NCI-H2081 (cell line): ENCODE results near the gene HRH1.
"Not testable (repeated sequence)": the region's sequence is repeated elsewhere in the genome, so short reads cannot be mapped to it uniquely, and the experiment has no call there.

Experiments used
- DNase-seq, 2 experiments: peaks; one replicate each; lab custom pipeline; 2025; lab: John Stamatoyannopoulos, UW

Gene HRH1

DNA sequence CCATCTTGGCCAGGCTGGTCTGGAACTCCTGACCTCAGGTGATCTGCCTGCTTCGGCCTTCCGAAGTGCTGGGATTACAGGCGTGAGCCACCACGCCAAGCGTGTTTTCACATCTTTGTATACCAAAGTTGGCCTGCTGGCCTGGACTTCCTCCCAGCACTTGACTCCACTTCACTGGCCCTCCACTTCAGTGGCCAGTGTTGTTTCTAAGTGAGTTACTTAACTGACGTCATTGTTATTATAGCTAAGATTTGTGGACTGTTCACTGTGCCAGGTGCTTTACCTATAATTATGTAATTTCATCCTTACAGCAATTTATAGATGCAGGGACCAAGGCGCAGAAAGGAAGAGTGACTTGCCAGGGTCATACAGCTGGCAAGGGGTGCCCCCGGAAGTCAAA is 52.0 kb downstream of the HRH1 start:
- peak in 1 of 2 experiments; percentile 22 for DNase-seq

DNA sequence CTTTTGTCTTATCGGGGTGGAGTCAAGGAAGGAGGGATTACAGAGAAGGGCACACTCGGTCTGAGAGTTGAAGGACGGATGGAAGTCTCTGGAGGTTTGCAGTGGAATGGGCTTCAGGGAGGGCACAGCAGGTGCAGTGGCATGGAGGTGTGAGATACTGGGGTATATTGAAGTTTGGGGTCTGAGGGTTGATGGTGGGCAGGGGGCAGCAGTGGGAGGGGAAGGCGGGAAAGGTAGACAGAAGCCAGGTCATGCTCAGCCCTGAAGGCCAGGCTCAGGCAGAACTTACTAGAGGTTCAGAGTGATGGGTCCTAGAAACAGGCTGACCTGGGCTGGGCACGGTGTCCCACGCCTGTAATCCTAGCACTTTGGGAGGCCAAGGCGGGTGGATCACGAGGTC is 52.7 kb downstream of the HRH1 start:
- DNase-seq: no peak

DNA sequence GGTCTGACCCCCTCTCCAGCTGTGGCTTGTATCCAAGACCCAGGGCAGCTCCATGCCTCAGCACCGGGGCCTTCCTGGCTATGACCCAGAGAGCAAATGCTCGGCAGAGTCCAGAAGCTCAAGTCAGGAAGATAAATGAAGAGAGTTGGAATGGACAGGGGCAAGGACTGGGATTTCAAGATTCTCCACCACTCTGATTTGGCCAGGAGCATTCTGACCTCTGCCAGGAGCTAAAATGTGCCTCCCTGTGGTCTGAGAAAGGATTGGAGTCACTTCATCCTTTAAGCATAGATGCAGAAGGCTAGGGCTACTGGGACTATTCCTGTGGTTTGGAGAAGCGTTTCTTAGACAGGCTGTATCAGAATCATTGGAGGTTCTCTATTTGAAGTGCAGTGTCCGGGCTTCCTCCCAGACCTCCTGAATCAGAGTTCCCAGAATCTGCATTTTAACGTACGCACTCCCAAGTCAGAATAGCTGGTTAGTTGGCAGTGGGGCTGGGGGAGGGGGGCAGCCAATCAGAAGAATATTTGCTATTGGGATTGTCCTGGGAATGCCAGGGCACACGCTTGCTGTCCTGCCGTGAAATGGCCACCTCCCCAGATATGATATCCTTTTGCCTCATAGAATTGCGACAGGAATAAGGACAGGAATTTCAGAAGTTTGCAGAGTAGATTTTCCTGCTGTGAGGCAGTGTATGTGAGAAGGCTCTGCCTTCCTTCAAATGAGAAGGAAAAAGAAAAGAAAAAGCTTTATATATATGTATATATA is 57.4 kb downstream of the HRH1 start:
- no peak for DNase-seq

DNA sequence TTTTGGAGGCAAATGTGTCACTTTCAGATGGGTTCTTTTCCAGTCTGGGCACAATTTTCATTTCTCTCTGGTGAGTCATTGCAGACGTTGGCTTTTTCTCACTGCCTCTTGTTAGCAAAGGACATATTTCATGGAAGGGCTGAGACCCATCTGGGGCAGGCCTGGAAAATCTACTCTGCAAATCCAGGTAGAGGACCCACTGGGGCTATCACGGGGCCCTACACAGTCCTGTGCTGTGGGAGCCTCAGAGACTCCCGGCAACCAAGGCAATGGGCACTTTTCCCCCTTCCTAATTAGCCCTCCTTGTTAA is 58.0 kb downstream of the HRH1 start:
- no peak for DNase-seq

DNA sequence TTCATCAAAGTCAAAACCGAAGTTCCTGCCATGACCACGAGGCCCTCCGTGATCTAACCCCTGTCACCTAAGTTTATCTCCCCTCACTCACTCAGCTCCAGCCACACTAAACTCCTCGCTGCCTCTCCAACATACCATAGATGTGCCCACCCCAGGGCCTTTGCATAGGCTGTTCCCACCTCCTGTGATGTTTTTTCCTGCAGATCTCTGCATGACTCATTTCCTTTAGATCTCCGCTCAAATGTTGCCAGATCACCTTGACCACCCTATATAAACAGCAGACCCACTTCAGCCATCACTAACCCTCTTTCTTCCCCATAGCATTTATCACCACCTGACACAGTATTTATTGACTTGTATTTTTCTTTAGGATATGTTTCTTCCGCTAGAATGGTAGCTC is 58.5 kb downstream of the HRH1 start:
- no peak for DNase-seq

DNA sequence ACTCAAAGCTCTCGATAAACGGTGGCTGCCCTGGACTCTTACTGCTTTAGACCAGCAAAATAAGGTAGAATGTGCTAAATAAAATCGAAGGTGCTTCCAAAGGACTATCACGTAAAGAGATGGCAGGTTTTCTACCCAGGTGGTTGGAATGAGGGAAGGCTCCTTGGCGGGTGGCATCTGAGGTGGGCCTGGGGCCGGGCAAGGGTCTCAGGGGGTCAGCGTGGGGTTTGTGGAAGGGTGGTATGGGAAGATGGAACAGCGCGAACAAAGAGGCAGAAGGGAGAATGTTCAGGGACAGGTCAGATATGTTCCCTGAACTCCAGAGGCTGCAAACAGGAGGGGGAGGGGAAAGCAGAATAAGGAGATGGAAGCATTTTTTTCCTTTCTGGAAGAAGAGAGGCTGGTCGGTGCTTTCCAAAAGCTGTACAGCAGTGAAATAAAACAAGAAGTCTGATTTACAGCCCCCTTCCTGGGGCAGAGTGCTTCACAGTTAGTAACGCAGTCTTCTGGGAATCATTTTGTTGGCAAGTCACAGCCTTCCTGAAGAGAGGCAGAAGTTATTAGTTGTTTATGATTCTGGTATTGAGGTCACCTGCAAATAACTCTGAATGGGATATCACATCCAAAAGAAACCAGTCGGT is 59.6 kb downstream of the HRH1 start:
- DNase-seq: no peak

DNA sequence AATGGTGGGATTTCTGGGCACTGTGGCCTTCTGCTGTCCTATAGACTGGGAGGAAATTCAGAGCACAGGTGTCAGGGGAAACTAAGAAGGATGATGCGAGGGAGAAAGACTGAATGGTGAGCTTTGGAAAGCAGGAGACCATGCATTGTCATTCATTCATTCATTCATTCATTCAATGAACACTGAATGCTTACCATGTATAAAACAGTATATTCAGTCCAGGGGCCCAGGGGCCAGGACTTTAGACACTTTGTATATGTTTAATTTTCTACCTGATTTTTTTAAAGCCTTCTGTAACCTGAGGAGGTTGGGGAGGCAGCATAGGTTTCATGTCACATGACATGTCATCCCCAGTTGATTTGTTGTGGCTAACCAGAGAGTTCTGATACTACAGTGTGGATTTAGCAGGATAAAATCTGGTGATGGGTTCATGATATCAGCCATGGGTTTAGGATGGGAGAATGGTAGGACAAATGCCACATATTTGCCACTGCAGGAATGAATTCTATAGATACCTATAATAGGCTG is 60.2 kb downstream of the HRH1 start:
- DNase-seq: no peak

DNA sequence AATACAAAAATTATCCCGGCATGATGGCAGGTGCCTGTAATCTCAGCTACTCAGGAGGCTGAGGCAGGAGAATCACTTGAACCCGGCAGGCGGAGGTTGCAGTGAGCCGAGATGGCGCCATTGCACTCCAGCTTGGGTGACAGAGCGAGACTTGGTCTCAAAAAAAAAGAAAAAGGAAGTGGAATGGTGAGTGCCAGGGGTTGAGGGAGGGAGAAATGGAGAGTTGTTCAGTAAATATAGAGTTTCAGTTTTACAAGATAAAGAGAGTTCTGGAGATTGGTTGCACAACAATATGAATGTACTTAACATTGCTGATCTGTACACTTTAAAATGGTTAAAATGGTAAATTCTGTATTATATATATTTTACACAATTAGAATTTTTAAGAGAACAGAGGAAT is 63.1 kb downstream of the HRH1 start:
- DNase-seq: not testable (repeated sequence)

DNA sequence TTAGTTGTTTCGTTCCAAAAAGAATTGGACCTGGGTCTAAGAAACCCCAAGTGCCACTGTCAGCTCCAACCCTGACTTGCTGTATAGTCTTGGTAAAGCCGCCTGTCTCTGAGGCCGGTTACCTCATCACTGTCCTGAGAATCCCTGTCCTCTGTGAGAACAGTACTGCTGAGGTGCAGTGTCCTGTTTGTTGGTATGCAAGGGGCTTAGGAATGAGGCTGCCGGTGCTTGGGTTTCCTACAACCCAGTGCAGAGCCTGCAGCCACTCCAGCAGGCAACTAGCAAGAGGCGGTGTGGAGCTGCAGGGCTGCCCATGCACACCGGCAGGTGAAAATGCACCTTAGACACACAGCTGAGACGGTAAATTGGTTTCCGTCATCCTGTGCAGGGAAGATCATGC is 65.9 kb downstream of the HRH1 start:
- DNase-seq: no peak

DNA sequence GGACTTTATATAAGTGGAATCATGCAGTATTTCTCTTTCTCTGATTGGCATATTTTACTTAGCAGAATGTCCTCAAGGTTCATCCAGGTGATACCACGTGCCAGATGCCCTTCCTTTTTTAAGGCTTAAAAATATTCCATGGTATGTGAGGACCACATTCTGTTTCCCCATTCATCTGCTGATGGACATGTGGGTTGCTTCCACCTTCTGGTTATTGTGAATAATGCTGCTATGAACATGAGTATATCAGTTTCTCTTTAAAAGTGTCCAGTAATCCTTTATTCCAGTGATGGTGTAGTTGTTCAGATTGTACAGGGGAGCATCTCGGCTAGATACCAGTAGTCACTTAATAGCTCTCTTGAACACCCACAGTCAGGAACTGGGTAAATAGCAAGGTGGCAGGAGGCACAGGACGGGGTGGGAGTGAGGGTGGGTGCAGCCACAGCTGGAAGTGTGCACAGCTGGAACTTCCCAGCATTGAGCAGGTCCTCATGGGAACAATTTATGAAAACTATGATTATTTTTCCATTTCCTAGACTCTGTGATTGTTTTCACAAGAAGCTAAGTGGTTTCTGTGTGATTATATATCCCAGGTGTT is 67.6 kb downstream of the HRH1 start:
- no peak for DNase-seq

DNA sequence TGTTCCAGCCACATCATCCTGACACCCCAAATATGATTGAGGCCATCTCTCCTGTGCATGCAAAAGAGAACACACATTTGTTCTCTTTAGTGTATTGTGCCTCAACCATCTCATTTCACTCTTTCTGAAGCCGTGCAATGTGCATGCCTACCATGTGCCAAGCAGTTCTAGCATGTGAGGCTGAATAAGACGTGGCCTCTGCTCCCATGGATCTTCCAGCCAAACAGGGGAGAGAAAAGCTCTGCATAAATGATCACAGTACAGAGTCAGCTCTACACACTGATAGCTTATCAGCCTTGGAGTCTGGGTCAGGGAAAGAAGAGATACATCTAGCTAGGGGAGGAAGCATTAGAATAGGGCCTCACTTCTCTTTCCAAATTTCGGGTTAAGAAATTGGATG is 69.7 kb downstream of the HRH1 start:
- DNase-seq: no peak

DNA sequence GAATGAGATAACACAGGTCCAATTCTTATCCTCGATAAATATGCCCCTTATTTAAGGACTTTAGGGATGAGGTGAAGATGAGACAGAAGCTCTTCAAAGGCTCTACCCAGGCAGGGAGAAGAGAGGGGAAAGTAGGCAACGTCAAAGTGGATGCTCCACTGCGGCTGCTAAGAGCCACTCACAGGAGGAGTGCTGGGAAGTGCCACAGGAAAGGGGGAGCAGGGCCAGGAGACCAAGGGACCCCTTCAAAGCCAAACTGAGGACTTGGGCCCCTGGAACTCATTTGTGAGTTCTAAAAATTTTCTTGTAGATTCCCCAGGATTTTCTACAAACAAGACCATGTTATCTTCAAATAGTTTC is 70.6 kb downstream of the HRH1 start:
- no peak for DNase-seq

DNA sequence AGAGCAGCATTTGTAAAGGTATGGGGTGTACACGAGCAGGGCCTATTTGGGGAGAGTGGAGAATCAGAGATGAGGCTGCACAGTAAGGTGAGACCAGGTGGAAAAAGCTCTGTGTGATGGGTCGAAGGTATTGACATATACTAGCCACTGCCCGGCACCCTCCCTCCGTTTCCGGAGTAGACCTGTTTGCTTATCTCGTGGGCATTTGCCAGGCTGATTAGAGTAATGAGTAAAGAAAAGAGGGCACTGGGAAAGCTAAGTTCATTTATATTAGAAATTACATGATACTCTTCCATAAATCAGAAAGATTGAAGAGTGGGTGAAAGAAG is 71.7 kb downstream of the HRH1 start:
- DNase-seq: no peak

DNA sequence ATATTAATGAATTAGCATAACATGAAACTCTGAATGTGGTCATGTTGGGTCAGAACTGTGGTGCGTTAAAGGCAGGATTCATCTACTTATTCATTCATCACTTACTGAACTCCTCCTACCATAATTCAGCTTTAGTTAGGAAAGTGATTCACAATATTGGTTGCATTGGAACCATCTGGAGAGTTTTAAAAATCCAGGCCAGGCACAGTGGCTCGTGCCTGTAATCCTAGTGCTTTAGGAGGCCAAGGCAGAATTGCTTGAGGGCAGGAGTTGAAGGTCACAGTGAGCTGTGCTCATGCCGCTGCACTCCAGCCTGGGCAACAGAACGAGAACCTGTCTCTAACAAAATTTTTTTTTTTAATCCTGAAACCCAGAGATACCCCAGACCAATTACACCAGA is 73.7 kb downstream of the HRH1 start:
- no peak for DNase-seq

DNA sequence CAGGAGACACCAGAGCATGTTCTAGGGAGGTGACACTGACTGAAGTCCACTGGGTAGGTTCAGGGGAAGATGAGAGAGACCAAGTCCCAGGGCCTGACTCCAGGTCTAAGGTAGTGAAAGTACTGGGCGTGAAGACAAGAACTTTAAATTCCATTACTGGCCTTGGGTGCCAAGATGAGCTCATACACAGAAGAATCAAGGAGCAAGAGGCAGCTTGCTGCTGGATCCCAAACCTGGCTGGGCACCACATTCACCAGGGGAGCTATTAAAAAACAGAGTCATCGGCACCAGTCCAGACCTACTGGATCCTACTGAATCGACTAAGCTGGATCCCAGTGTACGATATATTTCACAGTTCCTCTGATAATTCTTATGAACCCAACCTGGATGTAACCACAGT is 75.8 kb downstream of the HRH1 start:
- no peak for DNase-seq

DNA sequence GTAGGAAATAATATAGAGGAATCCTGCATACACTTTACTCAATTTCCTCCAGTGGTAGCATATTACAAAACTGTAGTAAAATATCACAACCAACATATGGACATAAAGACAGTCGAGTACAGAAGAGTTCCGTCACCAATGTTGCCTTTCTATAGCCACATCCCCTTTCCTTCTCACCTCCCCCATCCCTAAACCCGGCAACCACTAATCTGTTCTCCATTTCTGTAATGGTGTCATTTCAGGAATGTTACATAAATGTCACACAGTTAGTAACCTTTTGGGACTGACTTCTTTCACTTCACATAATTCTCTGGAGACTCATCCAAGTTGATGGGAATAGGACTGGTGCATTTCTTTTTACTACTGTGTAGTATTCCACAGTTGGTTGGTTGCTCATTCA is 76.5 kb downstream of the HRH1 start:
- DNase-seq: no peak

DNA sequence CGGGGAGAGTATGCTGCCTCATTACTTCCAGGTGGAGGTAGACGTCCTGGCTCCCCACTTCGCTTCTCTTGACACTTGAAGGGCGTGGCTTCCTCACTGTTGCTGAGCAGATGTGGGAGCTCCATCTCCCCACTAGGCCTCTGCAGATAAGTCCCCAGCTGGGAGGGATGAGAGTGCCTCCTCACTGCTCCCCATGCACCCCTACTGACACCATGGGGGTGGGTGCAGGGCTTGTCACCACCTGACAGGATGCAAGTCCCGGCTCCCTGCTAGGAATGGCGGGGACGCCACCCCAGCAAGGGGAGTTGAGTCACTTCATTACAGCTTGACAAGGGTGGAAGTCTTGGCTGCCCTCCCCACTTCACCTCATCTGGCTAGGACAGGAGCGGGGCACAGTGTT is 81.1 kb downstream of the HRH1 start:
- no peak for DNase-seq

DNA sequence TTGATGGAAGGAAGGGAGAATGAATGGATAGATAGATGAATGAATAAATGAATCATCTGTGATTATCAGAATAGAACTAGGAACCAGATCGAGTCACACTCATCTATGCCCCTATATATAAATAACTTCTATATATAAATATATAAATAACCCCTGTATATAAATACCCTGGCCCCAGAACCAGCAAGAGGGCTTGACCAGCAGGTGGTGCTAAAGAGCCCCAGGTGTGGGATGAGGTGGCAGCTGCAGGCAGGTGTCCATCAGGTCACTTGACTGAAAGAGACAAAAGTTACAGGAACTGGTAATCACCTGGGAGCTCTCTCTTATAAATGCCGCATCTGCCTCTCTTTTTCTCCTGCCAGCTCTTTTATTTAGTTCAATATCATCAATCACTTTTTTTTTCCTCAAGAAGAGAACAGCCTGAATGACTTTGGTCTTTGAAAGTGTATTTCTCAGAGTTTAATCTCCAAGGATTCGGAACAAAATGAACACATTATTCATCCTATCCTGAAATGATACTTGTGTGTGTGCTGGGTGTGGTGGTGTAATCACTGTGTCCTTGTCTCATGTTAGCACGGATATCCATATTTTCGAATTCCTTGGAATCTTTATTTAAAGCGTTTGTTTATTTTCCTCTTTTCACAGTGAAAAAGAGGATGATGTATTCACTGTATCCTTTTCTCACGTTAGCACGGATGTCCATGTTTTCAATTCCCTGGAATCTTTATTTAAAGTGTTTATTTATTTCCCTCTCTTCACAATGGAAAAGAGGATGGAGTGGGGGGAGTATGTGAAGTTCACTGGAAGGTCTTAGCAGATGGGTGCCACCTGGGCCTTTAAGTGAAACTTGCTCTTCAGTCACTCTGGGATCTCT is 82.5 kb downstream of the HRH1 start:
- DNase-seq: peak; percentile 66 to 79

DNA sequence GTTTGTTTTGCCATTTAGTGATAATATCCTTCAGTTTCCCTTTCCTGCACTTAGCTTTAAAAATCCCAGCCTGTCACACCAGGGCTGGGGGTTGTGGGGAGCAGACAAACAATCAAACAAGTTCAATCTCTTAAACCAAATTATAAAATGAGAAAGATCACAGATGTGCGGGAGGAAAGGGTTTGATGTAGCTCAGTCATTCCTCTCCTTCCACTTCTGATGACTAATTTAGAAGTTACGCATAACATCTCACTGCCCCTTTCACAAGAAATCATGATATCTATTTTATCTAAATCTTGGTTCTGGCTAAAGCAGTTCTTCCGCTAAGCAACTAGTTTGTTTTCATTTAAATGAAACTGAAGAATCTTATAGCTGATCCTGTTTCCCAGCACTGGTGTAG is 83.8 kb downstream of the HRH1 start:
- DNase-seq: no peak

DNA sequence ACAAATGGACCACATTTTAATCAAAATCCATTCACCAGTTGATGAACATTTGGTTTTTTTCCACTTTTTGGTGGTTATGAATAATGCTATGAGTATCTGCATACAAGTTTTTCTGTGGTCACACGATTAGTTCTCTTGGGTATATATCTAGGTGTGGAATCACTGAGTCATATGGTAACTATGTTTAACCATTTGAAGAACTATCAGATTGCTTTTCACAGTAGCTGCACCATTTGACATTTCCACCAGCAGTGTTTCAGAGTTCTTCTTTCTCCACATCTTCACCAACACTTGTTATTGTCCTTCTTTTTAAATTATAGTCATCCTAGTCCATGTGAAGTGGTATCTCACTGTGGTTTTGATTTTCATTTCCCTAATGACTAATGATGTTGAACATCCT is 84.6 kb downstream of the HRH1 start:
- DNase-seq: no peak

DNA sequence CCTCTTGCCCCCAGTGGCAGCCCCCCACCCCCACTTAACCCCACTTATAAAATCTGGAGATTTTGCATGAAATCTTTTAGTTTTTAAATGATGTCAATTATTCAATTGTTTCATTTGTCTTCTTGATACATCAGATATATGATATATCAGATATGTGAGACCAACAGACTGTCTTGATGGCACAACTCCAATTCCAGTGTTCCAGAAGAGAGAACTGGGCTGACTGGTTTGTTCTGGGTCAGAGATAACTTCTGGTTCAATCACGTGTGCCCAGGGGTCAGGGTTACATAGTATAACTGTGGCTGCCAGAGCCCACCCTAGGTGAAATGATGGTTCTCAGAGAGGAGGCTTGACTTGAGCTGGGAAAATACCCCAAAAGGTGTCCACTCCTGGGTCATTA is 85.5 kb downstream of the HRH1 start:
- no peak for DNase-seq

DNA sequence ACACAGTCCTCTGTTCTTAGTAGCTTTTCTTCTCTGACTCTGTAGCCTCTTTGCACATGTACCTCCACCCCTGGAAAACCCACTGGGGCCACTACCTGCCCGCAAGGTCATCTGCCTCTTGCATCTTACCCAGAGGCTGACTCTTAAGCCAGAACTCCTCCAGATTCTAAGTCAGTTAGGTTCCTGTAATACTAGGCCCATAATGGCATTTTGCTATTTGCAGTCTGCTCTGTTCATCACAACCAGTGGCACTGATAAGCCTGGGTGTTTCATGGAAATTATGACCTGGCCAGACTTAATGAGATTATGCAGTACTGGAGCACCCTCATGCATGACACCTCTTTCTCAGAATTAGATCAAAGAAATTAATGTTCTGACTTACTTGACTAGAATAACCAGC is 86.2 kb downstream of the HRH1 start:
- DNase-seq: no peak
